Head of caudate nucleus (tissue), 42 donors: ENCODE measurements around the gene TMEM233.
A peak's percentile ranks its signal among the peaks of the same experiment; 100 is the strongest.

ENCODE experiments used
- DNase-seq, 42 donors: peaks; one replicate each; pipeline versions ENCODE4 v3.0.0 to v3.0.0-alpha.2; 2020 to 2021; ENCODE audit warnings: mixed read lengths in 7 of 42
- intact Hi-C: fragments of 100-400 bp; cut with DNase I; formaldehyde crosslinking; loops from one replicate; pipeline ENCODE4 v1.15.0; 2022

Gene TMEM233

GRCh38 chr12:119691202-119691810, 97.7 kb downstream of the TMEM233 start:
- DNase-seq: peak in 1 of 42 donors; percentile 10
- intact Hi-C loops: no loop called here

- DNase-seq: no peak
- intact Hi-C loops: no loop called here
Measured at GRCh38 chr12:119692410-119692809, 98.8 kb downstream of the TMEM233 start.
